Mesothelial cell of epicardium (in vitro differentiated cells): ENCODE measurements around the gene CYSLTR2. TPM values are rescaled to one million over a fixed set of nuclear protein-coding genes. Genes with fewer than 3 reads are reported as not detected.

Experiments
- DNase-seq, 2 experiments: peaks; one replicate each; pipeline ENCODE4 v3.0.0; 2021; ENCODE audit warnings: low spot score in 2 of 2; ENCODE audit not compliant: unreplicated experiment in 2 of 2
- H3K27ac Mint-ChIP-seq: 2 replicates; pipeline ENCODE4 v1.8.0; 2021; ENCODE audit warnings: mixed read lengths
- H3K27me3 Mint-ChIP-seq: 2 replicates; pipeline ENCODE4 v1.8.0; 2021; ENCODE audit warnings: low read depth, mixed read lengths
- H3K36me3 Mint-ChIP-seq: 2 replicates; pipeline ENCODE4 v1.8.0; 2021; ENCODE audit warnings: mixed read lengths
- H3K4me1 Mint-ChIP-seq: 2 replicates; pipeline ENCODE4 v1.8.0; 2021; ENCODE audit warnings: mixed read lengths
- H3K4me3 Mint-ChIP-seq: 2 replicates; pipeline ENCODE4 v1.8.0; 2021; ENCODE audit warnings: mild to moderate bottlenecking, moderate library complexity, mixed read lengths
- H3K9me3 Mint-ChIP-seq: 2 replicates; pipeline ENCODE4 v1.8.0; 2021; ENCODE audit warnings: mixed read lengths
- CTCF ChIP-seq: fragments of 200-600 bp; sonication (generic); IDR thresholded peaks from one replicate; pipeline ENCODE4 v1.5.0; 2021; ENCODE audit warnings: antibody characterized with exemption; ENCODE audit not compliant: unreplicated experiment
- total RNA-seq: library from RNA; stranded (reverse); gene quantifications from 3 replicates; pipeline ENCODE4 v1.2.1, GENCODE V29; 2021

The CYSLTR2 gene
- total RNA-seq, 1 donor from 2014 or later: 3.9 TPM

DNA sequence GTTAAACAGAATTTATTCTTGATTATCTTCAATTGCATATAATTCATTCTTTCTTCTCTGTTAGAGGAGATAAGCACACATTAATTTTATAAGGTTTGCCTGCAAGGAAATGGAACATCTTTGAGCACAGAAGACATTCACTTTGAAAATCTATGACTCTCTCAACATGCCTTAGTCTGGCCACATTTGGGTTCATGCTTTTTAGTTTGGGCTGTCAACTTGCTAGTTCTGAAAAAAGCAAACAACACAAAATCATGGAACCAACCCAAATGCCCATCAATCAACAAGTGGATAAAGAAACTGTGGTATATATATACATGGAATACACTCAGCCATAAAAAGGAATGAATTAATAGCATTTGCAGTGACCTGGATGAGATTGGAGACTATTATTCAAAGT, 71.5 kb downstream of the CYSLTR2 start:
- no peak for TF ChIP-seq CTCF
- DNase-seq: no peak

GRCh38 chr13:48726711-48727110, 73.0 kb downstream of the CYSLTR2 start:
- DNase-seq: no peak
- Mint-ChIP-seq H3K4me3 (no peak overlapping the region), H3K27me3 (peaks cover 5% of the 10 kb centered on the region), H3K9me3 (peaks cover 33% of the 10 kb centered on the region), H3K36me3 (no peaks in the 10 kb centered on the region), H3K4me1 (peaks cover 8% of the 10 kb centered on the region), H3K27ac (peak overlapping the region; percentile 65)
- TF ChIP-seq CTCF: no peak

More for the DNA sequence above, 71.5 kb downstream of the CYSLTR2 start:
- no peaks in the 10 kb centered on the region for H3K27me3 Mint-ChIP-seq
- H3K4me1 Mint-ChIP-seq: peaks cover 8% of the 10 kb centered on the region
- H3K27ac Mint-ChIP-seq: no peak overlapping the region
- no peaks in the 10 kb centered on the region for H3K36me3 Mint-ChIP-seq
- no peak overlapping the region for H3K4me3 Mint-ChIP-seq
- peaks cover 33% of the 10 kb centered on the region for H3K9me3 Mint-ChIP-seq

GRCh38 chr13:48727241-48728011, 73.7 kb downstream of the CYSLTR2 start:
- H3K9me3 Mint-ChIP-seq: peaks cover 26% of the 10 kb centered on the region
- H3K4me3 Mint-ChIP-seq: no peak overlapping the region
- TF ChIP-seq CTCF: no peak
- no peak for DNase-seq
- peaks cover 5% of the 10 kb centered on the region for H3K27me3 Mint-ChIP-seq
- peak overlapping the region; percentile 53 for H3K27ac Mint-ChIP-seq
- H3K4me1 Mint-ChIP-seq: peaks cover 10% of the 10 kb centered on the region
- no peaks in the 10 kb centered on the region for H3K36me3 Mint-ChIP-seq

DNA sequence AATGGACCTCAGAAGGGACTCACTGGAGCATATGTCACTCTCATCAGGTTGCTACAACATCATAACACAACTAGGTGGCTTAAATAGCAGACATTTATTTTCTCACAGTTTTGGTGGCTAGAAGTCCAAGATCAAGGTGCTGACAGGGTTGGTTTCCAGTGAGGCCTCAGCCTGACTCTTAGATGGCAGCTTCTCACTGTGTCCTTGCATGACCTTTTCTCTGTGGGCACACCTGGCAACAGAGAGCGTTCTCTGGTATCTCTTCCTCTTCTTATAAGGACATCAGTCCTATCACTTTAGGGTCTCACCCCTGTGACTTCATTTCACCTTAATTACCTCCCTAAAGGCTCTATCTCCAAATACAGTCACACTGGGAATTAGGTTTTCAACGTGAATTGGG, 74.5 kb downstream of the CYSLTR2 start:
- peaks cover 10% of the 10 kb centered on the region for H3K4me1 Mint-ChIP-seq
- H3K27ac Mint-ChIP-seq: peak overlapping the region; percentile 14
- no peak for DNase-seq
- peaks cover 19% of the 10 kb centered on the region for H3K9me3 Mint-ChIP-seq
- H3K36me3 Mint-ChIP-seq: no peaks in the 10 kb centered on the region
- peaks cover 9% of the 10 kb centered on the region for H3K27me3 Mint-ChIP-seq
- no peak overlapping the region for H3K4me3 Mint-ChIP-seq
- no peak for TF ChIP-seq CTCF

DNA sequence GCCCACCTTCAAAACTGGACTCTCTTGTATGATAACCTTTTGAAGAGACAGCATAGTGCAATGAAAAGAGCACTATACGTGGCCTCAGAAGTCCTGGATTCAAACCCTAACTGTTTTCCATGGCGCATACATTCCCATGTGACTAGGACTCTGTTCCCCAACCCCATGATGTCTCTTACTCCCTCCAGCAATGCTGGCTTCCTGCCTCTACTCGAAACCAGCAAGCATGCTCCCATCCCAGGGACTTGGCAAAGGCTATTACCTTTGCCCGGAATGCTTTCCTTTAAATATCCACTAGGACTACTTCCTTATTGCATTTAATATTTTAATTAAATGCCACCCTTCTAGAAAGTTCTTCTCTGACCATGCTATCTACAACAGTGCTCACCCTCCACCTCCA, 75.1 kb downstream of the CYSLTR2 start:
- Mint-ChIP-seq H3K4me1 (peaks cover 10% of the 10 kb centered on the region), H3K36me3 (no peaks in the 10 kb centered on the region), H3K9me3 (peaks cover 16% of the 10 kb centered on the region), H3K27me3 (peaks cover 11% of the 10 kb centered on the region), H3K4me3 (no peak overlapping the region), H3K27ac (no peak overlapping the region)
- no peak for TF ChIP-seq CTCF
- DNase-seq: no peak

DNA sequence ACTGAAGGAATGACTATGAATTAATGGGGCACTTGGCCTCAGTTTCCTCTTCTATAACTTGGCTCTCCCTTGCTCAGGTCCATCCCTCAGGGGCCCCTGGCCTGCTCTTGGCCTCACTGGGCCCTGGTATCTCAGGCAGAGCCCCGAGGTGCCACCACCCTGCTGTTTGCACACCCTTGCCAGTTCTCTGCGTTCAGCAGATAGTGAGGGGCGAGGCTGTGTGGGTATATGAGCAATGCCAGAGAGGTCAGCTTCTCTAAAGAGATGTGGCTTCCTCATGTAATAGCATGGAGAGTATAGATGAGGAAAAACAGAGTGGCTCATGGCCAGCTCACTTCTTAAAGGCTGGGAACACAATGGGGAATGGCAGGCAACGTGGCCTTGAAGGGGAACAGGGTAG, 76.1 kb downstream of the CYSLTR2 start:
- peaks cover 10% of the 10 kb centered on the region for H3K4me1 Mint-ChIP-seq
- no peak overlapping the region for H3K4me3 Mint-ChIP-seq
- no peak for DNase-seq
- peaks cover 10% of the 10 kb centered on the region for H3K9me3 Mint-ChIP-seq
- no peak for TF ChIP-seq CTCF
- H3K27ac Mint-ChIP-seq: no peak overlapping the region
- H3K27me3 Mint-ChIP-seq: peaks cover 11% of the 10 kb centered on the region
- H3K36me3 Mint-ChIP-seq: no peaks in the 10 kb centered on the region
